NCI-H2196 (cell line): ENCODE data around the gene IL17REL.

ENCODE experiments used
- DNase-seq: peaks from one replicate; lab custom pipeline; 2025; ENCODE audit not compliant: unreplicated experiment; lab: John Stamatoyannopoulos, UW

The IL17REL gene

GRCh38 chr22:49958931-49959781 is 53.4 kb downstream of the IL17REL start:
- DNase-seq, result no peak

GRCh38 chr22:49958366-49958921 is 54.1 kb downstream of the IL17REL start:
- DNase-seq, result no peak

GRCh38 chr22:49957826-49958365 is 54.7 kb downstream of the IL17REL start:
- DNase-seq, result no peak

- no peak for DNase-seq
These were observed 55.4 kb downstream of the IL17REL start for GRCh38 chr22:49956914-49957825.

DNA sequence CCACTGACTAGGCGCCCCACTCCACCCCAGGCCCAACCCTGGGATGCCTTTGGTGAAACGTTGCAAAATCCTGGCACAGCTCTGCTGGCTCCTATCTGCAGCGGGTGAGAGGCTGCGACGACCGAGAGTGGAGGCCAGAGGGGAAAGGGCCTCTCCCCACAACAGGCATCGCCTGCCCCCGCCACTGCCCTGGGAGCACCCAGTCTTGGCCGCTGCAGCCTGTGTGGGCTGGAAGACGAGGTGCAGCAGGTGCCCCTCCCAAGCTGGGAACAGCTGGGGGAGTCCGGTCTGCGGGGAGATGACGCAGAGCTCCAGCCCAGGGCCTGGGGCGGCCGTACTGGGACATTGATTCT is 56.2 kb downstream of the IL17REL start:
- DNase-seq, result no peak

GRCh38 chr22:49955581-49956417 is 56.8 kb downstream of the IL17REL start:
- DNase-seq, result no peak

DNA sequence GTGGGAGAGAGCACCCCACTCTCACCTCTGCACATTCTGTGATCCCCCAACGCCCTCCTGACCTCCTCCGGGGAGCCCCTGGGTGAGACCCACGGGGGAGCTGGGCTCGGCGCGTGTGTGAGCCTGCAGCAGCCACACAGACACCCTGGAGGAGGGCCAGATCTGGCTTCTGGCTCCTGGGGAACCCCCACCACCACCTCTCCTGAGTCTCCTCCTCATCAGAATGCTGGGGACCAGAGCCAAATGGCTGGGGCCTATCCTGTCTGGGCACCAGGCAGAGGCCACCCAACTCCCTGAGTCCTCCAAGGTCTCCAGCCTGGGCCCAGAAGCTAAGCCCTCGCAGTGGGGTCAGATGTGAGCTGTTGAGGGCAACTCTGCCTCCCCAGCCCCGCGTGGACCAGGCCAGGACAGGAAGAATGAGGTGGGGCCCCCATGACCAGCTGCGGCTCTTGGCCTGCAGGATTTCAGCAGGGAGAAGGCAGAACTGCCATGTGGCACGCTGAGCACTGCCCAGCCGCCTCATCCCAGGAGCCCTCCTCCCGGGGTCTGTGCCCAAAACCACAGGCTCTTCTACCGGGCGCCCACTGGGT is 57.5 kb downstream of the IL17REL start:
- DNase-seq, result no peak

DNA sequence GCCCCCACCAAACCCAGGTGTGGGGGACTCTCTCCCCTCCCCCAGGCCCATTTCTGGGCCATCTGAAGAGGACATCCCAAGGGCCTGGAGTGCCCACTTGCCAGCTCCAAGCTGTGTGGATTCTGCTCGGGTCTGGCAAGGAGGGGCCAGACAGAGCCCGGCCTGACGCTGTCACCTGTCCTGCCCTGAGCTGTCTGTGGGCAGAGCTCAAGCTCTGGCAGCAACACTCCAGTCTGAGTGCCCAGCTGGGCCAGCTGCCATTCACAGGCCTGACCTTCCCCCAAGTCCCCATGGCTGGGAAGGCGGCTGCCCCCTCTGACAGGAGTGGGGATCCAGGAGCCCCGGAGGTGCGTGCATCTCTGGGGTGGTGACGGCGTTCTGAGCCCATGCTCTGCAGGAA is 58.2 kb downstream of the IL17REL start:
- DNase-seq, result no peak

DNA sequence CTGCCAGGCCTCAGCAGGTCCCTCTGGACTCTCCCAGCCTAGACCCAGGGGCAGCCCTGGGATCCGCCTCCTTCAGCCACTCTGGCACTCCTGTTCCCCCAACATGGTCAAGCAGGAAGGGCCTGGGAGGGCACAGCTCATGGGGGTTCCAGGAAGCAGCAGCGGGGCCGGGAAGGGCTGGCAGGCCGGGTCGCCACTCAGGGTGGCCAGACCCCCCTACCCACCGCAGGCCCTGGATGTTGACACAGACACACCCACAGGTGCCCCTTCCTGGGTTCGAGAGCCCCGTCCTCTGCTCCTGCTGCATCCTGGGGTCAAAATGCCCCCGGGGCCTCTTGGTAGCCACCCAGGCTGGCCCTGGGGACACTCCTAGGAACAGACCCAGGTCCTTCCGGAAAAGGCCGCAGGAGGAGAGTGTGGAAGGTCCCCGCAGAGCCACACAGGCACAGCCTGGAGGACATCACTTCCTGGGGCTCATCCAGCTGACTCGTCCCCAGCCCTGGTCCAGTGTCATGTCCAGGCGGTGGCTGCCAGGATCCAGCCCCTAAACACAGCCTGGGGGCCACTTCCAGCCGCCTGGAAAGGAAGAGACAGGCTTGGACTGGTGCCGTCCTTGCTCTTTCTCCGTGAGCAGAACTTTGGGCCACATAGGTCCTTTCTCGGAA is 58.8 kb downstream of the IL17REL start:
- DNase-seq, result no peak

GRCh38 chr22:49953027-49953679 is 59.4 kb downstream of the IL17REL start:
- DNase-seq, result no peak

- DNase-seq, result no peak
These were observed 60.3 kb downstream of the IL17REL start for GRCh38 chr22:49951986-49952896.

- DNase-seq, result no peak
These were observed 60.9 kb downstream of the IL17REL start for GRCh38 chr22:49951678-49951985.

DNA sequence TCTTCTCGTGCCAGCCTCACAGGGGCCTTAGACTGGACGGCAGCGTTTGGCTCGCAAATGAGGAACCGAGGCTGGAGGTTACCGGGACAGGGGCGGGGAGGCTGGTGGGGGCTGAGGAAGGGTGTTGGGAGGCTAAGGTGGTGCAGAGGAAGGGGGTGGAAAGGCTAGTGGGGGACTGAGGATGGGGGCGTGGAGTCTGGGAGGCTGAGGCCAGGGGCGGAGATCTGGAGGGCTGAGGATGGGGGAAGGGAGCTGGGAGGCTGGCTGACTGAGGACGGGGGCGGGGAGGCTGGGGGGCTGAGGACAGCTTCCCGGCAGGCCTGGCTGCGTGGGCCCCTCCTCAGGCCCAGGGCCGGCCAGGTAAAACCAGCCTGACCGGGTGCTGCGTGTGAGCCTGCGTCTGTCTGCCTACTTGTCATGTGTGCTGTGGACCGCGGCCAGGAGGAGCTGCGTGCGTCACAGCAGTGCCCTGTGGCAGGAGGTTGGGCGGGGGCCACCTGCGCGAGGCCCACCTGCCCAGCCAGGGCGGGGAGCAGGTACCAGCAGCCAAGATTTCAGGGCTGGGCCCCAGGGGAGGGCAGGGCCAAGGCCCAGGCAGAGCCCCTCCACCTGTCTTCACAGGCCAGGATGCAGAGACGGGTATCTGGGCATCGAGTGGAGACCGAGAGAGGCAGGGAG is 61.4 kb downstream of the IL17REL start:
- DNase-seq, result peak; percentile 79

DNA sequence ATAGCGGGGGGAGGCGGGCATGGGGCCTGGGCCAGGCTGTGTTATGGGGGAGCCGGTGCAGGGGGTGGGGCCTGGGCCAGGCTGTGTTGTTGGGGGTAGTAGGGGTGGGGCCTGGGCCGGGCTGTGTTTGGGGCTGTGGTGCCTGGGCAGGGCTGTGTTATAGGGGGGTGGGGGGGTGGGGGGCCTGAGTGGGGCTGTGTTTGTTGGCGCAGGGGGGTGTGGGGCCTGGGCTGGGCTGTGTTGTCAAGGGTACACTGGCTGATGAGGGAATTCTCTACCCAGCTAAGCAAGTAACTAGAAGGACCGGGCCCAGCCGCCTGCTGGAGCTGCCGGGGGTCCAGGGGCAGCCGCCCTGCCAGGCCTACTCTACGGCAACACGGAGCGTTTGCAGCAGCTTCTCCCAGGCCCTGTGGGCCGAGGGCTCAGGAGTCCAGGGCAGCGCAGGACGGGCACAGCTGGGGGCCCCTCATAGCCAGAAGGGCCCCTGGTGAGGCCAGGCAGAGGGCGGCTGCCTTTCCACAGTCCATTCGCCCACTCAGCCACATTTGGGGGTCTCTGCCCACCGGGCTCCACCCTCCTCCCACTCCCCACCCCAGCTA is 62.1 kb downstream of the IL17REL start:
- DNase-seq, result no peak

GRCh38 chr22:49949914-49950292 is 62.7 kb downstream of the IL17REL start:
- DNase-seq, result no peak

GRCh38 chr22:49948958-49949913 is 63.3 kb downstream of the IL17REL start:
- DNase-seq, result peak; percentile 64
